T-helper 9 cell (primary cell): ENCODE data around the gene NDE1.

Source experiments
- DNase-seq: peaks from one replicate; pipeline ENCODE4 v3.0.0-alpha.2; 2020

The NDE1 gene

GRCh38 chr16:15772579-15773293 lies 122.7 kb downstream of the NDE1 start:
- DNase-seq: no peak

DNA sequence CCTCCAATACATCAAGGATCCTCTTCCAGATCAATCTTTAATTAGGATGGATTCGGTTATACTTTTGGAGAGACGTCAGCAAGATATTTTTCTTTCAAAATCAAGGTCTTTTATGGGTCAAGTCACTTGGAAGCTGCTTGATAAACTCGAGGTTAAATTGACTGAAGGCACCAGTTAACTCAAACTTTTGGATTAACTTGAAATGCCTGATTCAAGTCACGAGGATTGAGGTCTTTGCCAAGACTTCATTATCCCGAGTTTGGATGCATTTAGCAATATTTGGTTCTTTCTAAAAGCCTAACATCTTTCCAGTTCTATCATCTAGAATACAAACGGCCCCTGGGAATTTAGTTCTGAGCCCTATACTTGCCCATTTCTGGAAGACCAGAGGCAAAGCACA lies 123.9 kb downstream of the NDE1 start:
- no peak for DNase-seq

GRCh38 chr16:15775209-15775608 lies 125.2 kb downstream of the NDE1 start:
- DNase-seq: no peak

DNA sequence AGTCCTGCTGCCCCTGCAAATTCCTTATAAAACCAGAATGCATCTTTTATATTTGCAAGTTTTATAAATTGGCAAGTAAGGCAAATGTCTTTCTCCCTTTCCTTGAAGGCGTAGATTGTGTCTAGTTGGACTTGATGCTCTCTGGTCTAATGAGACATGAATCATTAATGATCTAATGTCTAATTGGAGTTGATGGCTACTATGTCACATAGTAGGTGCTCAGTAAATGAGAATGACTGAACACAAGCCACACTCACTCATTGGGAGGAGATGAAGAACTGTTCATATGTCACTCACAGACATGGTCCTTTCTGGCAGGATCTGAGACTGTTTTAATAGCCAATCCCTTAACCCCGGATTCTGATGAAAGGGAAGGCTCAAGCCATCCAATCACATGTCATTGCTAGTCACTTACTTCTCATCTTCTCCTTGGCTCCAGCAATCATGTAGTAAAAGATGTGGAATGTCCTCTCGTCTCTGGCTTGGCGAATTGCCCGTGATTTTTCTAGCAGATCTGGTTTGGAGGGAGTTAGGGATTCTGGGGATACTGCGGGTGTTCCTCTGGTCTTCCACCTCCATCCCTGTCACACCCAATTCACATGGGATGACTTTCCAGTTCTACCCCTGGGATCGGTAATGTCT lies 125.7 kb downstream of the NDE1 start:
- DNase-seq: no peak
